Measurements from ENCODE around the gene ST8SIA3.
"Not testable (repeated sequence)": the region's sequence is repeated elsewhere in the genome, so short reads cannot be mapped to it uniquely, and the experiment has no call there.

The ST8SIA3 gene

DNA sequence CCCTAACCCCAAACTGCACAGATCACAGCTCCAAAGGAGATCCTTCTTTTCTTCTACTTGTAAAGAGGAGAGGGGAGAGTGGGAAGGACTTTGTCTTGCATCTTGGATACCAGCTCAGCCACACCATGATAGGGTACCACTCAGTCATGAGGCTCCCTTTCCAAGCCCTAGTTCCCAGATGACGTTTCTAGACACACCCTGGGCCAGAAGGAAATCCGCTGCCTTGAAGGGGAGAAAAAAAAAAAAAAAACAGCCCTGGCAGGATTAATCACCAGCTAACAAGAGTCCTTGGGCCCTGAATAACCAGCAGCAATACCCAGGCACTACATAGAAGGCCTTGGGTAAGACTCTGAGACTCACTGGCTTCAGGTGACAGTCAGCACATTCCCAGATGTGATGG lies 36.9 kb downstream of the ST8SIA3 start:
- H3K4me3 ChIP-seq (ENCODE audit: control insufficient read depth, low read depth, low read length) = no peak overlapping the region
- no peak for DNase-seq (ENCODE audit: low read depth)
- TF ChIP-seq, protein P1, sequence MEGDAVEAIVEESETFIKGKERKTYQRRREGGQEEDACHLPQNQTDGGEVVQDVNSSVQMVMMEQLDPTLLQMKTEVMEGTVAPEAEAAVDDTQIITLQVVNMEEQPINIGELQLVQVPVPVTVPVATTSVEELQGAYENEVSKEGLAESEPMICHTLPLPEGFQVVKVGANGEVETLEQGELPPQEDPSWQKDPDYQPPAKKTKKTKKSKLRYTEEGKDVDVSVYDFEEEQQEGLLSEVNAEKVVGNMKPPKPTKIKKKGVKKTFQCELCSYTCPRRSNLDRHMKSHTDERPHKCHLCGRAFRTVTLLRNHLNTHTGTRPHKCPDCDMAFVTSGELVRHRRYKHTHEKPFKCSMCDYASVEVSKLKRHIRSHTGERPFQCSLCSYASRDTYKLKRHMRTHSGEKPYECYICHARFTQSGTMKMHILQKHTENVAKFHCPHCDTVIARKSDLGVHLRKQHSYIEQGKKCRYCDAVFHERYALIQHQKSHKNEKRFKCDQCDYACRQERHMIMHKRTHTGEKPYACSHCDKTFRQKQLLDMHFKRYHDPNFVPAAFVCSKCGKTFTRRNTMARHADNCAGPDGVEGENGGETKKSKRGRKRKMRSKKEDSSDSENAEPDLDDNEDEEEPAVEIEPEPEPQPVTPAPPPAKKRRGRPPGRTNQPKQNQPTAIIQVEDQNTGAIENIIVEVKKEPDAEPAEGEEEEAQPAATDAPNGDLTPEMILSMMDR (IDR thresholded peaks at IDR 0.05; ENCODE audit: control insufficient read depth, insufficient read depth, low read depth, low read length, missing control alignments) = no peak

DNA sequence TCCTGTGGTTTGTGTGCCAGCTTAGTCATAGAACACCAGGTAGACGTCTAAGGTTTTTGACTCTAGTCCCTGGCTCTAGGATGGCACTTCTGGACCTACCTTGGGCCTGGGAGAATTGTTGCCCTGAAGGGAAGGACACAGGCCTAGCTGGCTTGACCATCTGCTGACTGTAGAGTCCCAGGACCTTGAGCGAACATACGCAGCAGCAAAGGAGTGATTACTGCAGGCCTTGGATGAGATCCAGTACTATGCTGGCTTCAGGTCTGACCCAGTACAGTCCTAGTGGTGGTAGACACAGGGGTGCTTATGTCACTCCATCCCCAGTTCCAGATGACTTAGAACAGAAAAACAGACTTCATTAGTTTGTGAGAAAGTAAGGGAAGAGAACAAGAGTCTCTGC lies 37.7 kb downstream of the ST8SIA3 start:
- no peak overlapping the region for H3K4me3 ChIP-seq (ENCODE audit: control insufficient read depth, low read depth, low read length)
- DNase-seq (ENCODE audit: low read depth) = no peak
- TF ChIP-seq, protein P1 (IDR thresholded peaks at IDR 0.05; ENCODE audit: control insufficient read depth, insufficient read depth, low read depth, low read length, missing control alignments) = no peak

DNA sequence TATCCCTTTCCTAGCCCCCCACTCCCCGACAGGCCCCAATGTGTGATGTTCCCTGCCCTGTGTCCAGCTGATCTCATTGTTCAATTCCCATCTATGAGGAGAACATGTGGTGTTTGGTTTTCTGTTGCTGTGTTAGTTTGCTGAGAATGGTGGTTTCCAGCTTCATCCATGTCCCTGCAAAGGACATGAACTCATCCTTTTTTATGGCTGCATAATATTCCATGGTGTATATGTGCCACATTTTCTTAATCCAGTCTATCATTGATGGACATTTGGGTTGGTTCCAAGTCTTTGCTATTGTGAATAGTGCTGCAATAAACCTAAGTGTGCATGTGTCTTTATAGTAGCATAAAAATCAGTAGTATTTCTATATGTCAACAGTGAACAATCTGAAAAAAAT lies 42.4 kb downstream of the ST8SIA3 start:
- H3K4me3 ChIP-seq (ENCODE audit: control insufficient read depth, low read depth, low read length); DNase-seq (ENCODE audit: low read depth): not testable (repeated sequence)

DNA sequence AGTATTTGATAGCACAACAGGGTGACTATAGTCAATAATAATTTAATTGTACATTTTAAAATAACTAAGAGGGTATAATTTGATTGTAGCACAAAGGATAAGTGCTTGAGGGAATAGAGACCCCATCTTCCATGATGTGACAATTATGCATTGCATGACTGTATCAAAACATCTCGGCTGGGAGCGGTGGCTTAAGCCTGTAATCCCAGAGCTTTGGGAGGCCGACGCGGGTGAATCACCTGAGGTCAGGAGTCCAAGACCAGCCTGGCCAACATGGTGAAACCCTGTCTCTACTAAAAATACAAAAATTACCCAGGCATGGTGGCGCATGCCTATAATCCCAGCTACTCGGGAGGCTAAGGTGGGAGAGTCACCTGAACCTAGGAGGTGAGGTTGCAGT lies 44.5 kb downstream of the ST8SIA3 start:
- not testable (repeated sequence) for H3K4me3 ChIP-seq (ENCODE audit: control insufficient read depth, low read depth, low read length); DNase-seq (ENCODE audit: low read depth)

DNA sequence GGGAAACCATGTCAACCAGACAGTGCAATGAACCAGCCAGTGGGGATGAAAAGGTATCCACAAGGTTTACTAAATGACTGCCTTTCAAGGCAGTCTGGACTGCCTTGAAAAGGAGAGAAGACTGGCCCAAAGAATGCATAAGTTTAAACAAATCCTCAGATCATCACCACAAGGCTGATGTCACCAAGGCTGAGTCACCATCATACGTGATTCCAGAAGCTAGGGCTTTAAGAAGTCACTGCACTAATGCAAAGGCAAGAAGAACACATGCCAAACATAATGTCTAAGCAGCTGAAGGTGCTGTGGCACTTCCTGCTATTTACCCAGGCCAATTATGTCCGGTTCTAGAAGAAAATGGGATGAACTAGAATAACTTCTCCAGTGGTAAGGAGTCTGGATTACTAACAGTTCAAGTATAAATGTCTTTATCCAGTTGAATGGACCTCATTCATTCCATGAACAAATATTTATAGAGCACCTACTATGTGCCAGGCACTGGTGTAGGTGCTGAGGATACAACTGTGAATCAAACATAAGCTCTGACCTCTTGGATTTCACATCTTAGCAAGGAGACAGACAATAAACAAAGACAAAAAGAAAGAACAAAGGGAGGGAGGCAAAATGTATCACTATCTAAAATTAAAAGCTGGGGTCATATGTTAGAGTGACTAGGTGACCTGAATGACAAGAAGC lies 45.2 kb downstream of the ST8SIA3 start:
- TF ChIP-seq, protein P1 (IDR thresholded peaks at IDR 0.05; ENCODE audit: control insufficient read depth, insufficient read depth, low read depth, low read length, missing control alignments) = no peak
- H3K4me3 ChIP-seq (ENCODE audit: control insufficient read depth, low read depth, low read length) = no peak overlapping the region
- no peak for DNase-seq (ENCODE audit: low read depth)

DNA sequence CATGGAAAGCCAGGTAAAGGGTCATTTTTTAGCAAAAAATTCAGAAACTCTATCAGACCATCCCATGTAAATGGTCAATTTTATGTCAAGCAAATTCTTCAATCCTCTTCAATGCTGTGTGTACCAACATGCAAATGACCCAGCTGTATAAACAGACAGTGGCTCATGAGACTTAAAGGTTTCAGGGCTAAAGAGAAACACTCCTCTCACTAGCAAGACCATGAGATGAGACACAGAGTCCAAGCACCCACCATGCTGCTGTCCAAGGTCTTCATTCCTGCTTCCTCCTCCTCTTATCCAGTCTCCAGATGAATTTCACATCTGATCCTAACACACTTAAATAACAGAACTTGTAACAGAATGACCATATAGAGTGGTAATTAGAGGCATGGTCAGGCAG lies 52.0 kb downstream of the ST8SIA3 start:
- no peak for DNase-seq (ENCODE audit: low read depth)
- TF ChIP-seq, protein P1 (IDR thresholded peaks at IDR 0.05; ENCODE audit: control insufficient read depth, insufficient read depth, low read depth, low read length, missing control alignments) = no peak
- no peak overlapping the region for H3K4me3 ChIP-seq (ENCODE audit: control insufficient read depth, low read depth, low read length)

DNA sequence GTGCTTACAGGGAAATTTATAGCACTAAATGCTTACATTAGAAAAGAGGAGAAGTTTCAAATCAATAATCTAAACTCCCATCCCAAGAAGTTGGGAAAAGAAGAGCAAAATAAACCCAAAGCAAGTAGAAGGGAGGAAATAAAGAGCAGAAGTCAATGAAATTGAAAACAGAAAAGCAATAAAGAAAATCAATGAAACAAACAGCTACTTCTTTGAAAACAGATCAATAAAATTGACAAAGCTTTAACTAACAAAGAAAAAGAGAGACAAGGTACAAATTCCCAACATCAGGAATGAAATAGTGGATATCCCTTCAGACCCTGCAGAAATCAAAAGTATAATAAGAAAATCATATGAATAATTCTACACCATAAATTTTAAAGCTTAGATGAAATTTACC lies 57.3 kb downstream of the ST8SIA3 start:
- no peak for DNase-seq (ENCODE audit: low read depth)
- H3K4me3 ChIP-seq (ENCODE audit: control insufficient read depth, low read depth, low read length) = no peak overlapping the region
- TF ChIP-seq, protein P1 (IDR thresholded peaks at IDR 0.05; ENCODE audit: control insufficient read depth, insufficient read depth, low read depth, low read length, missing control alignments) = no peak

DNA sequence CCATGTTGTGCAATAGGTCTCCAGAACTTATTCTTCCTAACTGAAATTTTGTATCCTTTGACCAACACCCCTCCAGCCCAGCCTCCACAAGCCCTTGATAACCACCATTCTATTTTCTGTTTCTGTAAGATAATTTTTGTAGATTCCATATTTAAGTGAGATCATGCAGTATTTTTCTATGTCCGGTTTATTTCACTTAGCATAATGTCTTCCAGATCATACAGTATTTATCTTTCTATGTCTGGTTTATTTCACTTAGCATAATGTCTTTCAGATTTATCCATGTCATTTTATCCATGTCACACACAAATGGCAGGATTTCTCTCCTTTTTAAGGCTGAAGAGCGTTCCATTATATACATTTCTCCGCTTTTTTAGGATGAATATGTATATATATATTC lies 58.4 kb downstream of the ST8SIA3 start:
- no peak overlapping the region for H3K4me3 ChIP-seq (ENCODE audit: control insufficient read depth, low read depth, low read length)
- no peak for DNase-seq (ENCODE audit: low read depth)
- TF ChIP-seq, protein P1 (IDR thresholded peaks at IDR 0.05; ENCODE audit: control insufficient read depth, insufficient read depth, low read depth, low read length, missing control alignments) = no peak
